ENCODE measurements around the gene WDFY4. TPM values are rescaled to one million over a fixed set of nuclear protein-coding genes. Genes with fewer than 3 reads are reported as not detected.

The WDFY4 gene
- total RNA-seq, 1 experiment from 2014 or later: 0.22 TPM

DNA sequence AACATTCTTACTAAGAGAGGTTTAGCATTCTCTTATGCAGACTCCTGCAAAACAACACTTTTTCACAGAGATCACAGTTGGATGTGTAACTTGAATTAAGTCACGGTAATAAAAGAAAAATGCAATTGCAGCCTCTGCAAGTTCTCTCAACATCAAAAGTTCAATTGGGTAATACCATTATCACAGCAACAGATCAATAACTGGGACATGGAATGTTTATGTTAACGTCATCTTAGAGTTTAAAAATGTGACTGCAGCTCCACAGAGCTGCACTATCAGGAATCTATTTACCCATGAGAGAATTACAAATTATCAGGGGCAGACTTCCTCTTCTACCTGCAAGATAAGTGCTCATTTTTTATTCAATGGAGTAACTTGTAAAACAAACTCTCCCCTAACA, 344.0 kb downstream of the WDFY4 start:
- TF ChIP-seq ZFX (IDR thresholded peaks at IDR 0.05) (no peak), CEBPB (IDR thresholded peaks at IDR 0.05; ENCODE audit: low read depth) (no peak), EGR1 (IDR thresholded peaks at IDR 0.05; ENCODE audit: low read depth) (no peak), SRF (IDR thresholded peaks at IDR 0.05; ENCODE audit: low read depth) (no peak), POLR2A (IDR thresholded peaks at IDR 0.05; ENCODE audit: borderline replicate concordance, extremely low read depth, insufficient read depth, insufficient read length) (no peak), POLR2AphosphoS5 (IDR thresholded peaks at IDR 0.05; ENCODE audit: low read depth, low read length) (no peak), EZH2 (IDR thresholded peaks at IDR 0.05) (no peak), TCF7L2 (IDR thresholded peaks at IDR 0.05; ENCODE audit: borderline replicate concordance, extremely low read depth, insufficient read depth, insufficient read length) (no peak), ATF3 (IDR thresholded peaks at IDR 0.05) (no peak), SP1 (IDR thresholded peaks at IDR 0.05; ENCODE audit: low read depth) (no peak), ELF1 (IDR thresholded peaks at IDR 0.05; ENCODE audit: borderline replicate concordance, low read depth) (no peak), EZH2phosphoT487 (IDR thresholded peaks at IDR 0.05; ENCODE audit: borderline replicate concordance) (no peak), ZNF274 (IDR thresholded peaks at IDR 0.05; ENCODE audit: low read depth, low read length) (no peak), JUND (IDR thresholded peaks at IDR 0.05) (no peak), CBX3 (IDR thresholded peaks at IDR 0.05; ENCODE audit: low read depth) (no peak), SIN3A (IDR thresholded peaks at IDR 0.05; ENCODE audit: low read depth) (no peak)
- TF ChIP-seq, protein P1, sequence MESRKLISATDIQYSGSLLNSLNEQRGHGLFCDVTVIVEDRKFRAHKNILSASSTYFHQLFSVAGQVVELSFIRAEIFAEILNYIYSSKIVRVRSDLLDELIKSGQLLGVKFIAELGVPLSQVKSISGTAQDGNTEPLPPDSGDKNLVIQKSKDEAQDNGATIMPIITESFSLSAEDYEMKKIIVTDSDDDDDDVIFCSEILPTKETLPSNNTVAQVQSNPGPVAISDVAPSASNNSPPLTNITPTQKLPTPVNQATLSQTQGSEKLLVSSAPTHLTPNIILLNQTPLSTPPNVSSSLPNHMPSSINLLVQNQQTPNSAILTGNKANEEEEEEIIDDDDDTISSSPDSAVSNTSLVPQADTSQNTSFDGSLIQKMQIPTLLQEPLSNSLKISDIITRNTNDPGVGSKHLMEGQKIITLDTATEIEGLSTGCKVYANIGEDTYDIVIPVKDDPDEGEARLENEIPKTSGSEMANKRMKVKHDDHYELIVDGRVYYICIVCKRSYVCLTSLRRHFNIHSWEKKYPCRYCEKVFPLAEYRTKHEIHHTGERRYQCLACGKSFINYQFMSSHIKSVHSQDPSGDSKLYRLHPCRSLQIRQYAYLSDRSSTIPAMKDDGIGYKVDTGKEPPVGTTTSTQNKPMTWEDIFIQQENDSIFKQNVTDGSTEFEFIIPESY (IDR thresholded peaks at IDR 0.05; ENCODE audit: extremely low read depth, insufficient replicate concordance, low read length): no peak
- TF ChIP-seq, protein P2, sequence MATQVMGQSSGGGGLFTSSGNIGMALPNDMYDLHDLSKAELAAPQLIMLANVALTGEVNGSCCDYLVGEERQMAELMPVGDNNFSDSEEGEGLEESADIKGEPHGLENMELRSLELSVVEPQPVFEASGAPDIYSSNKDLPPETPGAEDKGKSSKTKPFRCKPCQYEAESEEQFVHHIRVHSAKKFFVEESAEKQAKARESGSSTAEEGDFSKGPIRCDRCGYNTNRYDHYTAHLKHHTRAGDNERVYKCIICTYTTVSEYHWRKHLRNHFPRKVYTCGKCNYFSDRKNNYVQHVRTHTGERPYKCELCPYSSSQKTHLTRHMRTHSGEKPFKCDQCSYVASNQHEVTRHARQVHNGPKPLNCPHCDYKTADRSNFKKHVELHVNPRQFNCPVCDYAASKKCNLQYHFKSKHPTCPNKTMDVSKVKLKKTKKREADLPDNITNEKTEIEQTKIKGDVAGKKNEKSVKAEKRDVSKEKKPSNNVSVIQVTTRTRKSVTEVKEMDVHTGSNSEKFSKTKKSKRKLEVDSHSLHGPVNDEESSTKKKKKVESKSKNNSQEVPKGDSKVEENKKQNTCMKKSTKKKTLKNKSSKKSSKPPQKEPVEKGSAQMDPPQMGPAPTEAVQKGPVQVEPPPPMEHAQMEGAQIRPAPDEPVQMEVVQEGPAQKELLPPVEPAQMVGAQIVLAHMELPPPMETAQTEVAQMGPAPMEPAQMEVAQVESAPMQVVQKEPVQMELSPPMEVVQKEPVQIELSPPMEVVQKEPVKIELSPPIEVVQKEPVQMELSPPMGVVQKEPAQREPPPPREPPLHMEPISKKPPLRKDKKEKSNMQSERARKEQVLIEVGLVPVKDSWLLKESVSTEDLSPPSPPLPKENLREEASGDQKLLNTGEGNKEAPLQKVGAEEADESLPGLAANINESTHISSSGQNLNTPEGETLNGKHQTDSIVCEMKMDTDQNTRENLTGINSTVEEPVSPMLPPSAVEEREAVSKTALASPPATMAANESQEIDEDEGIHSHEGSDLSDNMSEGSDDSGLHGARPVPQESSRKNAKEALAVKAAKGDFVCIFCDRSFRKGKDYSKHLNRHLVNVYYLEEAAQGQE (IDR thresholded peaks at IDR 0.05; ENCODE audit: low read depth): no peak
- Histone ChIP-seq H3K9ac (ENCODE audit: low read length) (no peak overlapping the region), H3K9me3 (ENCODE audit: control insufficient read depth in 1 of 2, insufficient read depth in 1 of 2, low read depth in 1 of 2, low read length in 2 of 2) (no peaks in the 10 kb centered on the region), H3K27ac (ENCODE audit: low read depth, low read length) (no peak overlapping the region), H3K9me2 (ENCODE audit: insufficient read depth) (no peaks in the 10 kb centered on the region), H3K36me3 (ENCODE audit: control insufficient read depth in 1 of 2, insufficient read depth in 2 of 2, low read length in 2 of 2) (no peaks in the 10 kb centered on the region), H3K4me3 (replicated peaks in 1 of 2; ENCODE audit: low read depth in 1 of 2, low read length in 2 of 2) (no peak overlapping the region), H3K27me3 (ENCODE audit: insufficient read depth, low read length) (peaks cover 38% of the 10 kb centered on the region), H3K79me2 (ENCODE audit: insufficient read depth, low read length) (no peaks in the 10 kb centered on the region), H3K4me2 (ENCODE audit: low read length) (no peak overlapping the region), H2AFZ (ENCODE audit: low read depth, low read length, poor library complexity, severe bottlenecking) (no peak overlapping the region), H4K20me1 (ENCODE audit: insufficient read depth) (no peaks in the 10 kb centered on the region), H3K4me1 (ENCODE audit: control insufficient read depth in 1 of 2, insufficient read depth in 2 of 2, low read length in 2 of 2) (no peaks in the 10 kb centered on the region)
- ChIA-PET POLR2A (no interaction called here), RAD21 (ENCODE audit: low non-redundant PET in 1 of 2, low total read pairs in 2 of 2, uncharacterized antibody in 2 of 2, unreplicated experiment in 2 of 2) (no interaction called here), CTCF (no interaction called here)
- ATAC-seq (no peak), DNase-seq (ENCODE audit: low read depth, low spot score) (no peak)
- intact Hi-C loops (cut with micrococcal nuclease): no loop called here
- BruUV-seq (replicated peaks): no TSS peak
